ENCODE results near the gene SLC25A29.

DNA sequence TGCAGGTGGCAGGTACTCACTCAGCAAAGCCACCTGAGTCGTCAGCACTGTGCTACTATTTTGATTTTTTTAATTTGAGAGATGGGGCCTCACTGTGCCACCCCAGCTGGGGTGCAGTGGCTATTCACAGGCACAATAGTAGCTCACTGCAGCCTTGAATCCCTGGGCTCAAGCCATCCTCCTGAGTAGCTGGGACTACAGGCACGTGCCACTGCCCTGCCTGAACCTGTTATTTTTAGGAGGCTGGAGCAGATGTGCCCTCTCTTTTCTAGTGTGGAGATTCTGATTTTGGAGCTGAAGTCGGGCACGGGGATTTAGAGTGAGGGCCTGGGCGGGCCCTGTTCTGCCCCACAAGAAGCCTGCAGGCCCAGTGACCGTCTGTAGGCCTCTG lies 34.2 kb upstream of the SLC25A29 start:
- TF ChIP-seq, protein P1, sequence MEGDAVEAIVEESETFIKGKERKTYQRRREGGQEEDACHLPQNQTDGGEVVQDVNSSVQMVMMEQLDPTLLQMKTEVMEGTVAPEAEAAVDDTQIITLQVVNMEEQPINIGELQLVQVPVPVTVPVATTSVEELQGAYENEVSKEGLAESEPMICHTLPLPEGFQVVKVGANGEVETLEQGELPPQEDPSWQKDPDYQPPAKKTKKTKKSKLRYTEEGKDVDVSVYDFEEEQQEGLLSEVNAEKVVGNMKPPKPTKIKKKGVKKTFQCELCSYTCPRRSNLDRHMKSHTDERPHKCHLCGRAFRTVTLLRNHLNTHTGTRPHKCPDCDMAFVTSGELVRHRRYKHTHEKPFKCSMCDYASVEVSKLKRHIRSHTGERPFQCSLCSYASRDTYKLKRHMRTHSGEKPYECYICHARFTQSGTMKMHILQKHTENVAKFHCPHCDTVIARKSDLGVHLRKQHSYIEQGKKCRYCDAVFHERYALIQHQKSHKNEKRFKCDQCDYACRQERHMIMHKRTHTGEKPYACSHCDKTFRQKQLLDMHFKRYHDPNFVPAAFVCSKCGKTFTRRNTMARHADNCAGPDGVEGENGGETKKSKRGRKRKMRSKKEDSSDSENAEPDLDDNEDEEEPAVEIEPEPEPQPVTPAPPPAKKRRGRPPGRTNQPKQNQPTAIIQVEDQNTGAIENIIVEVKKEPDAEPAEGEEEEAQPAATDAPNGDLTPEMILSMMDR (IDR thresholded peaks at IDR 0.05; ENCODE audit: low read depth, low read length), result no peak
- no peak for TF ChIP-seq POLR2A (IDR thresholded peaks at IDR 0.05; ENCODE audit: extremely low read depth, insufficient read length)
